ENCODE measurements around the gene ARMH4.

Gene ARMH4

GRCh38 chr14:58098507-58098906, 53.5 kb downstream of the ARMH4 start:
- no peak for DNase-seq (ENCODE audit: low read depth)

DNA sequence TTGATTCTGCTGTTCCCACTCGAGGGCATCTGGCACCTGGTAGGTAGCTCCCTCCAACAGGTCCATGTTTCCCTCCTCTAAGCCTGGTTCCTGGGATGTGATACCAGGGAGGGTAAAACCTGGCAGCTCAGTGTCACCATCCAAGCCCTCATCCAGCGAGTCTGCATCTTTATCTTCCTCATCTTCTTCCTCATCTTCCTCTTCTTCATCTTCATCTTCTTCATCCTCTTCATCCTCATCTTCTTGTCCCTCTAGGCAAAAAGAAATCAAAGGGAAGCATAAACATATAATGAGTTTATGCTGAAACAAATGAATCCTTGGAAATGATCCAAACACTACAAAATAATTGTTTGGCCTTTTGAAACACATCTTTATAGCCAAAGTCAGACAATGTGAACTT, 55.3 kb downstream of the ARMH4 start:
- no peak for DNase-seq (ENCODE audit: low read depth)

- no peak for DNase-seq (ENCODE audit: low read depth)
Measured at GRCh38 chr14:58091883-58092630, 60.0 kb downstream of the ARMH4 start.

- DNase-seq (ENCODE audit: low read depth): no peak
Measured at GRCh38 chr14:58089612-58090011, 62.4 kb downstream of the ARMH4 start.

GRCh38 chr14:58088961-58089360, 63.1 kb downstream of the ARMH4 start:
- DNase-seq (ENCODE audit: low read depth): no peak

GRCh38 chr14:58085877-58086276, 66.1 kb downstream of the ARMH4 start:
- DNase-seq (ENCODE audit: low read depth): no peak

DNA sequence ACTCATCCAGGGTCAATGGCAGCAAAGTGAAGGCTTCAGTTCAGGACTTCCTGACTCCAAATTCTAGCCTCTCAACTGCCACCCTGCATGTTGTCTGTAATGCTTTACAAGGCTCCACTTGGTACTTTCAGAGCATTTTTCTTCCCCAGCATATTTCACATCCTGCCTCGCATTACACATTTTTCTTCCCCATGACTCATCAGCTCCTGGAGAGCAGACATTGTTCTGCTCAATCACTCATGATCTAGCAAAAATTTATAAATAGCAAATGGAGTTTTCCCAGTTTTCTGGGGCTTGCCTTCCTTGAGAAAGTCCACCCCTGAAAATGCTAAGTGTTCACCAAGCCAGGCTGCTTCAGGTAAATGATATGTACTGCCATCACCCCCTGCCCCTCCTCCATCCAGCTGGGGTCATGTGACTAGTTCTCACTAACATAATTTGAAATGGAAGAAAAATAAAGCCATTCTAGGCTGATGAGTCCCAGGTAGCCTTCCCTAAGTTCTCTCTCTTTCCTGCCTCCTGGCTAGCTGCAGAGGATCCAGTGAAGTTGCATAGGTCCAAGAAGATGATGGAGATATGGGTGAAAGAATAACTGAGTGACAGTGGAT, 69.4 kb downstream of the ARMH4 start:
- no peak for DNase-seq (ENCODE audit: low read depth)

DNA sequence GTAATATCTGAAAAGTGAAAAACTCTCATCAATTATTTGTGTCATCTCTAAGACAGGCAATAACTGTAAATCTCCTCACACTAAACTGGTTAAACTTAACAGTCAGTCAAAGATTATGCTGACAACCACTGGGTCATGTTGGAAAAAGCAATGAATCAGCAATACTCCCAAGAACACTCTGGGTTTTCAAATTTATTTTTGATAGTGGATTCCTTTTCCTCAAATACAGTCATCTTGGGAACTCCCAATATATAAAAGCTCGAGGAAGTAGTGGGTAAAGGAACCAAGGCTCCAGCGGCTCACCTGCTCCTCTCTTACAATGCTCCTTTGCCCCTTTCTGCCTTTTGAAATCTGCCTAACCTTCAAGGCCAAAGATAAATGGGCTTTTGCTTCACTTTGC, 70.0 kb downstream of the ARMH4 start:
- no peak for DNase-seq (ENCODE audit: low read depth)

GRCh38 chr14:58078471-58078870, 73.5 kb downstream of the ARMH4 start:
- no peak for DNase-seq (ENCODE audit: low read depth)

GRCh38 chr14:58078068-58078467, 73.9 kb downstream of the ARMH4 start:
- no peak for DNase-seq (ENCODE audit: low read depth)

DNA sequence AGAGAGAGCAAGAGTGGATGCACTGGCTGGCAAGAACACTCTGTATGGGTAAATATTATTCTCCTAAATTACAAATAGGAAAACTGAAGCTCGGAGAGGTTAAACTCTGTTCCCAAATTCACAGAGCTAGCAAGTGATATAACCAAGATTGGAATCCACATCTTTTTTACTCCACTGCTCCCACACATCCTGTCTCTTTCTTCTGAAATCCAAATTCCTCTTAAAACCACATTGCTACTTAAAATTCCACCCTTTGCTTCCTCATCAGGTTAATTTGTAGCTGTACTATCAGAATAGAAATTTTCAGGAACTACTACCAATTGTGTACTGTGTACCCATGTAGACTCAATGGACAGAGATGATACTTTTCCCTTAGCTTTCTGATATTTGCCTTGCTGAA, 74.4 kb downstream of the ARMH4 start:
- no peak for DNase-seq (ENCODE audit: low read depth)

DNA sequence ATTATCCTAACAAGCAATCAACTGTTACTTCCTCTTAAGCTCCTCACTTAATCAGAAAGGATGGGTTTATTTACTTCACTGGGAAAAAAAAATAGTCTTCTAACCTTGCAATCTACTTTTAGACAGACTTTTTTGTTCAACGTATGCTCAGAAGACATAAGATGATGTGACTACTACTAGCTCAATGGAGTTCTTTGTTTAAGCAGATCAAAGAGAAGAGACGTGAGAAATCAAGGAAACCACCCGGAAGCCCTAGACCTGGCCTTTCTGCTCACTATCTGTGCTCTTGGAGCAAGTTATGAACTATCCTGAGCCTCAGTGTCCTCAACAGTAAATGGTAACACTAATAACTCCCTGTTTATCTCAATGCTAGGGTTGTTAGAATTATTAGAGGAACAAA, 78.5 kb downstream of the ARMH4 start:
- DNase-seq (ENCODE audit: low read depth): no peak

GRCh38 chr14:58072288-58073071, 79.5 kb downstream of the ARMH4 start:
- no peak for DNase-seq (ENCODE audit: low read depth)

GRCh38 chr14:58071341-58071740, 80.7 kb downstream of the ARMH4 start:
- DNase-seq (ENCODE audit: low read depth): no peak

GRCh38 chr14:58068306-58068705, 83.7 kb downstream of the ARMH4 start:
- no peak for DNase-seq (ENCODE audit: low read depth)

DNA sequence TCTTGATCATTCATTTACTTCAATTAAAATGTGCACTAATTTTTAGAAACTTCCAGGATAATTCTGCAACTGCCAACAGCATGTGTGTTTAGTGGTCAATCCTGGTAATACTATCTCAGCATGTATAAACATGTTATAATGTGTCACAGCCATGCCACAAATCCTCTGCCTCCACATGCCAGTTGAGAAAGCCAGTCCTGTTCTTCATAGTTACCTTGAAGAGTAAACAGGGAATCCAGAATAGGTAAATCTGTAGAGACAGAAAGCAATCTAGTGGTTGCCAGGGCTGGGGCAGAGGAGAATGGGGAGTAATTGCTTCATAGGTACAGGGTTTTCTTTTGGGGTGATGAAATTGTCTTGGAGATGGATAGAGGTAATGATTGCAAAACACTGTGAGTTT, 85.9 kb downstream of the ARMH4 start:
- no peak for DNase-seq (ENCODE audit: low read depth)

- no peak for DNase-seq (ENCODE audit: low read depth)
Measured at GRCh38 chr14:58061581-58061980, 90.4 kb downstream of the ARMH4 start.

DNA sequence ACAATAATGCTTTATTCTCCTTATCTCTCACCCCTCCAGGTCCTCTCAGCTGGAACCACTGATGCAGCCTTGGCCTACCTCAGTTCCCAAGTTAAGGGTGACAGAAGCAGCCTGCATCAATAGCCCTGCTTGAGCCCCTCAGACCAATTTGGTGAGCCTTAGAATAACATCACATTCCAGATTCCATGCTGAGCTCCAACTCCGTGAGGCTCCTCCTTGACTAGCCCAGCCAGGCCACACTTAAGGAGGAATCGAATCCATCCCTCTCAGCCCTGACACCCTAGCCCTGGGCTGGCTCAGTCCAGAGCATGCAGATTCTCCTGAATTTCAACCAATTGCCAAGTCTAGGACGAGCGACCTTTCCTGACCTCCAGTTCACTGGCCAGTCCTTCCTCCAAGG, 91.1 kb downstream of the ARMH4 start:
- no peak for DNase-seq (ENCODE audit: low read depth)

GRCh38 chr14:58060077-58060476, 91.9 kb downstream of the ARMH4 start:
- no peak for DNase-seq (ENCODE audit: low read depth)

- no peak for DNase-seq (ENCODE audit: low read depth)
Measured at GRCh38 chr14:58059126-58059525, 92.9 kb downstream of the ARMH4 start.

- DNase-seq (ENCODE audit: low read depth): no peak
Measured at GRCh38 chr14:58055497-58056010, 96.5 kb downstream of the ARMH4 start.

DNA sequence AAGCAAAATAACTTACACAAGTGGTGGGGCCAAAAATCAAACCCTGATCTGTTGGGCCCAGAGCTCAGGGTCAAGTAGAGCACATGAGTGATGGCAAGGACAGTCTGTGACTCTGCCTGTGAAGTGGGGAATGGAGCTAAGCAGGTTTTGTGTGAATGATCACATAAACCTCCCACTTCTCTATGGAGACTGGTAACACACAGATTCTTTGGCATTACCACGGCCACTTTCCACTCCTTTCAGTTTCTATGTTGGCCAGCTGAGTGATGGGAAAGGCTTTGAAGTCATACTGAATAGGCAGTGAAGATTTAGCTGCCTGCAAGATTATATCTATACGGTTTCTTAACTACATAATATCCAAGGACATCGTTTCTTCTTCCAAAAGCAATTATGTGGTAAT, 97.9 kb downstream of the ARMH4 start:
- DNase-seq (ENCODE audit: low read depth): no peak

DNA sequence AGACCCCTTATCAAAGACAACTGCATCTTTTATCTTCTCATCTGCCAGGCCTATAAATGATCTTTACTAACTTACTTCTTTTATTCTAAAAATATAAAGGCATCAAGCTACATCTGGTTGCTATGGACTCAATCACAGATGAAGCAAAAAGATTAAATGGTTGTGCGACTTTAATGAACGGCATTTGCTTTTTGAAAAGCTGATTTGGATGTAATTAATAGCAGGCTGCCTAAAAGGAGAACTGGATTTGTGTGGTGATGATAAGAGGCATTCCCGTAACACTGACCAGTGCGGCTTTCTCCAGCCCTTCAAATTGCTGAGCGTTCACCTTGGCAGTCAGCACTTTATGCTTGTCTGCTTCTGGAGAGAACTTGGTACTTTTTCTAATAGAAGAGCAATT, 103.8 kb downstream of the ARMH4 start:
- no peak for DNase-seq (ENCODE audit: low read depth)
